ENCODE data around the gene GGCX. TPM values are rescaled to one million over a fixed set of nuclear protein-coding genes. Genes with fewer than 3 reads are reported as not detected.
A peak's percentile ranks its signal among the peaks of the same experiment; 100 is the strongest.

GGCX gene
- total and polyA plus RNA-seq, 2 of the 13 experiments (the other 11 are each of a cell fraction or from before 2014, with no cell fraction given) = 72.5 to 103 TPM

- TF ChIP-seq MIER3 (CRISPR knock-in tag; IDR thresholded peaks at IDR 0.05; ENCODE audit: borderline replicate concordance) (peak; percentile 69; the same call in 1 of the 2 replicates), TBP (CRISPR knock-in tag; IDR thresholded peaks at IDR 0.05) (no peak), ZNF10 (CRISPR knock-in tag; IDR thresholded peaks at IDR 0.05; ENCODE audit: borderline replicate concordance, low read depth) (no peak), EZH2 (conservative IDR thresholded peaks at IDR 0.05; ENCODE audit: low read depth, low read length) (no peak), RAD51 (IDR thresholded peaks at IDR 0.05; ENCODE audit: borderline replicate concordance) (no peak), CREM (IDR thresholded peaks at IDR 0.05) (peak; percentile 34; the same call in 1 of the 2 replicates), CREM (CRISPR knock-in tag; IDR thresholded peaks at IDR 0.05) (no peak), PATZ1 (CRISPR knock-in tag; IDR thresholded peaks at IDR 0.05) (peak; percentile 83), TBX2 (CRISPR knock-in tag; IDR thresholded peaks at IDR 0.05; ENCODE audit: borderline replicate concordance) (0 out of 2 replicates have a peak, but pooled peaks have one; percentile 43), ZNF20 (CRISPR knock-in tag; IDR thresholded peaks at IDR 0.05) (no peak), RBAK (CRISPR knock-in tag; IDR thresholded peaks at IDR 0.05) (no peak), CEBPG (CRISPR knock-in tag; IDR thresholded peaks at IDR 0.05) (no peak), MLXIP (CRISPR knock-in tag; IDR thresholded peaks at IDR 0.05; ENCODE audit: borderline replicate concordance) (no peak), KMT2B (CRISPR knock-in tag; IDR thresholded peaks at IDR 0.05) (no peak; the same call in none of the 2 replicates), ZNF704 (CRISPR knock-in tag; IDR thresholded peaks at IDR 0.05; ENCODE audit: borderline replicate concordance) (peak; percentile 35; the same call in 1 of the 2 replicates), FOXJ3 (CRISPR knock-in tag; IDR thresholded peaks at IDR 0.05; ENCODE audit: borderline replicate concordance) (no peak), ASH2L (IDR thresholded peaks at IDR 0.05; ENCODE audit: insufficient read length, low read depth, low read length) (no peak), SNAPC5 (CRISPR knock-in tag; IDR thresholded peaks at IDR 0.05; ENCODE audit: borderline replicate concordance) (no peak), MAFF (IDR thresholded peaks at IDR 0.05; ENCODE audit: low read depth, low read length) (no peak), ZFP82 (CRISPR knock-in tag; IDR thresholded peaks at IDR 0.05; ENCODE audit: borderline replicate concordance) (no peak), TRIM22 (IDR thresholded peaks at IDR 0.05) (no peak)
Observed at GRCh38 chr2:85601771-85602475, 40.6 kb upstream of the GGCX start (continued).

Data from HepG2 (cell line).